ENCODE measurements around the gene MRPL19. TPM values are rescaled to one million over a fixed set of nuclear protein-coding genes. Genes with fewer than 3 reads are reported as not detected.

The MRPL19 gene
- total RNA-seq, 1 experiment from 2014 or later, result 73.0 TPM

- Histone ChIP-seq H2AK5ac (ENCODE audit: insufficient read length, low read length) (no peak overlapping the region), H2BK15ac (ENCODE audit: low read depth, low read length) (no peak overlapping the region), H3K18ac (ENCODE audit: insufficient read length, low read depth, low read length) (no peak overlapping the region), H3K4me2 (ENCODE audit: insufficient read depth, insufficient read length, low read length) (no peak overlapping the region), H3K27ac (ENCODE audit: insufficient read length, low read depth, low read length) (no peak overlapping the region), H2BK120ac (ENCODE audit: low read depth, low read length, poor library complexity, severe bottlenecking) (no peak overlapping the region), H3K23ac (ENCODE audit: insufficient read length, low read depth, low read length) (no peak overlapping the region), H3K23me2 (ENCODE audit: insufficient read length, low read depth, low read length, poor library complexity, severe bottlenecking) (no peaks in the 10 kb centered on the region), H3K4ac (ENCODE audit: low read depth, low read length) (no peak overlapping the region), H4K8ac (replicated peaks; ENCODE audit: insufficient read length, low read depth, low read length) (no peak overlapping the region), H2AFZ (ENCODE audit: low read length) (no peak overlapping the region), H3K14ac (ENCODE audit: insufficient read depth, low read length) (no peak overlapping the region), H2BK20ac (ENCODE audit: low read depth, low read length, poor library complexity, severe bottlenecking) (no peak overlapping the region), H4K5ac (ENCODE audit: insufficient read length, low read depth, low read length) (no peak overlapping the region), H4K91ac (ENCODE audit: insufficient read length, low read depth, low read length) (no peak overlapping the region), H3K9ac (ENCODE audit: extremely low read depth, insufficient read length, low read length) (no peak overlapping the region), H2BK5ac (ENCODE audit: insufficient read length, low read length) (no peak overlapping the region), H3T11ph (ENCODE audit: low read length) (no peak overlapping the region), H3K79me2 (ENCODE audit: insufficient read depth, low read length) (no peaks in the 10 kb centered on the region), H3K4me1 (ENCODE audit: insufficient read depth, low read length) (no peaks in the 10 kb centered on the region), H4K20me1 (ENCODE audit: control insufficient read depth, insufficient read depth, insufficient read length) (no peaks in the 10 kb centered on the region), H2BK12ac (ENCODE audit: insufficient read length, low read depth, low read length) (no peak overlapping the region), H3K56ac (ENCODE audit: insufficient read length, low read depth, low read length) (no peak overlapping the region), H3K27me3 (ENCODE audit: insufficient read depth, low read length) (no peaks in the 10 kb centered on the region), H3K79me1 (ENCODE audit: insufficient read depth, low read depth, low read length, poor library complexity, severe bottlenecking) (no peaks in the 10 kb centered on the region), H3K9me3 (ENCODE audit: control insufficient read depth, low read depth, low read length) (no peaks in the 10 kb centered on the region)
- peaks cover 19 to 22% of the 10 kb centered on the region in 2 experiments for H3K4me1 Mint-ChIP-seq
- no peak for DNase-seq
- H3K27me3 Mint-ChIP-seq (ENCODE audit: low read depth), result peaks cover 14% of the 10 kb centered on the region
- no peaks in the 10 kb centered on the region; a peak in 2 of 7 replicates for H3K36me3 Mint-ChIP-seq (ENCODE audit: insufficient read depth in 1 of 3, low read depth in 3 of 3)
- WGBS (ENCODE audit: extremely low coverage, insufficient read length, low lambda C conversion rate), result no CpG with 5 or more reads among the region's 1 CpG
- no peaks in the 10 kb centered on the region for H3K9me3 Mint-ChIP-seq
- TF ChIP-seq, protein P1, sequence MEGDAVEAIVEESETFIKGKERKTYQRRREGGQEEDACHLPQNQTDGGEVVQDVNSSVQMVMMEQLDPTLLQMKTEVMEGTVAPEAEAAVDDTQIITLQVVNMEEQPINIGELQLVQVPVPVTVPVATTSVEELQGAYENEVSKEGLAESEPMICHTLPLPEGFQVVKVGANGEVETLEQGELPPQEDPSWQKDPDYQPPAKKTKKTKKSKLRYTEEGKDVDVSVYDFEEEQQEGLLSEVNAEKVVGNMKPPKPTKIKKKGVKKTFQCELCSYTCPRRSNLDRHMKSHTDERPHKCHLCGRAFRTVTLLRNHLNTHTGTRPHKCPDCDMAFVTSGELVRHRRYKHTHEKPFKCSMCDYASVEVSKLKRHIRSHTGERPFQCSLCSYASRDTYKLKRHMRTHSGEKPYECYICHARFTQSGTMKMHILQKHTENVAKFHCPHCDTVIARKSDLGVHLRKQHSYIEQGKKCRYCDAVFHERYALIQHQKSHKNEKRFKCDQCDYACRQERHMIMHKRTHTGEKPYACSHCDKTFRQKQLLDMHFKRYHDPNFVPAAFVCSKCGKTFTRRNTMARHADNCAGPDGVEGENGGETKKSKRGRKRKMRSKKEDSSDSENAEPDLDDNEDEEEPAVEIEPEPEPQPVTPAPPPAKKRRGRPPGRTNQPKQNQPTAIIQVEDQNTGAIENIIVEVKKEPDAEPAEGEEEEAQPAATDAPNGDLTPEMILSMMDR (conservative IDR thresholded peaks at IDR 0.05), result no peak
- no peak overlapping the region for H3K4me3 Mint-ChIP-seq
- H3K27ac Mint-ChIP-seq, result no peak overlapping the region
These were observed 43.1 kb upstream of the MRPL19 start for GRCh38 chr2:75603477-75603876.
